Activated naive CD4-positive, alpha-beta T cell treated with Interleukin-2 at 50 U/mL for 16 hours (primary cell): ENCODE results near the gene TNFAIP2.
"Not testable (repeated sequence)": the region's sequence is repeated elsewhere in the genome, so short reads cannot be mapped to it uniquely, and the experiment has no call there.

Experiments used
- DNase-seq: peaks from one replicate; pipeline ENCODE4 v3.0.0-alpha.2; 2020

TNFAIP2 gene

DNA sequence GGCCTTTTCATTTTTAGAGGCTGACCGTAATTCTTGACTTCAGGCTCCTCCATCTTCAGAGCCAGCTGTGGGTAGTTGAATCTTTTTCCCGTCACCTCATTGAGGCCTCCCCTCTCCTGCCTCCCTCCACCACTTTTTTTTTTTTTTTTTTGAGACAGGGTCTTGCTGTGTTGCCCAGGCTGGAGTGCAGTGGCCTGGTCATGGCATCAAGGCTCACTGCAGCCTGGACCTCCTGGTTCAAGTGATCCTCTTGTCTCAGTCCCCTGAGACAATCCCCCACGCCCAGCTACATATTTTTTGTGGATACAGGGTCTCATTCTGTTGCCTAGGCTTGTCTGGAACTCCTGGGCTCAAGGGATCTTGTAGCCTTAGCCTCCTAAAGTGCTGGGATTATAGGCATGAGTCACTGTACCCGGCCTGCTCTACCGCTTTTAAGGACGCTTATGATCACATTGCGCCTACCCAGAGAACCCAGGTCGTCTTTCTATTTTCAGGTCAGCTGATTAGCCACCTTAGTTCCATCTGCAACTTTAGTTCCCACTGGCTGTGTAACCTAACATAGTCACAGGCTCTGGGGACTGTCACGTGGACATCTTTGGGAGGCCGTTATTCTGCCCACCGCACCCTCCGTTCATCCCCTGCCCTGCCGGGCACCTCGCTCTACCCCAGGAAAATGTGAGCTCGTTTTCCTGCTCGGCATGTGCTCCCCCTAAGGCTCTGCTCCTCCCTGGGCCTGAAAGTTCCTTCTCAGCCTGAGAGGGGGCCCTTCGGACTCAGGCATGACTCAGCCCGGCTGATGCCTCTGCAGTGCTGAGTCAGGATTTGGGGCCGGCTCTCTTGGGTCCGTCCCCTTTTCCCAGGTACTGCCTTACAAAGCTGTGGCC is 13.4 kb downstream of the TNFAIP2 start:
- no peak for DNase-seq

DNA sequence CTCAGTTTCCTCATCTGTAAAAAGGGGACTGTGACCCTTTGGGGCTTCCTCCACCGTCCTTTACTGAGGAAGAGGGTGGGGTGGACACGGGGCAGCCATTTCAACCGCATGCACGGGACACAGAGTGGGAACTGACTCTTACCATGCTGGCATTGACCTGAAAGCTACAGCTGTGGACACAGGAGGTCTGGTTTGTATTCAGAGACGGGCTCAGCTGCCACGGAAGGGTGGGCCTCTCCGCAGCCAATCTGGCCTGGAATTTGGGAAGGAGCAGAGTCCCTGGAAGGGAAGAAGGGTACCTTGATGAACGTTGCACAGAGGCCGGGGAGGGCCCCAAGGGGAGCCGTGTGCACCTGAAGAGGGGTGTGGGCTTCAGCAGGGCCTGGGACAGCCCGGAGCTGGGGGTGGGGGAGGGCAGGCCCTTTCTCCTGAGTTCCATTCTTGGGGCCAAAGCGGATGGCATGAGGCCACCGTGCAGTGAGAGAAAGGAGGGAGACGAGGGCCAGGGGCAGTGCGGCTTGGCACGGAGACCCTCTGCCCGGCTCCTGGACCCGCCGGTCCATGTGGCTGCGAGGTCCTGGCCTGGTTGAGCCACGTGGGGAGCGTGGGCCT is 14.5 kb downstream of the TNFAIP2 start:
- DNase-seq: no peak

DNA sequence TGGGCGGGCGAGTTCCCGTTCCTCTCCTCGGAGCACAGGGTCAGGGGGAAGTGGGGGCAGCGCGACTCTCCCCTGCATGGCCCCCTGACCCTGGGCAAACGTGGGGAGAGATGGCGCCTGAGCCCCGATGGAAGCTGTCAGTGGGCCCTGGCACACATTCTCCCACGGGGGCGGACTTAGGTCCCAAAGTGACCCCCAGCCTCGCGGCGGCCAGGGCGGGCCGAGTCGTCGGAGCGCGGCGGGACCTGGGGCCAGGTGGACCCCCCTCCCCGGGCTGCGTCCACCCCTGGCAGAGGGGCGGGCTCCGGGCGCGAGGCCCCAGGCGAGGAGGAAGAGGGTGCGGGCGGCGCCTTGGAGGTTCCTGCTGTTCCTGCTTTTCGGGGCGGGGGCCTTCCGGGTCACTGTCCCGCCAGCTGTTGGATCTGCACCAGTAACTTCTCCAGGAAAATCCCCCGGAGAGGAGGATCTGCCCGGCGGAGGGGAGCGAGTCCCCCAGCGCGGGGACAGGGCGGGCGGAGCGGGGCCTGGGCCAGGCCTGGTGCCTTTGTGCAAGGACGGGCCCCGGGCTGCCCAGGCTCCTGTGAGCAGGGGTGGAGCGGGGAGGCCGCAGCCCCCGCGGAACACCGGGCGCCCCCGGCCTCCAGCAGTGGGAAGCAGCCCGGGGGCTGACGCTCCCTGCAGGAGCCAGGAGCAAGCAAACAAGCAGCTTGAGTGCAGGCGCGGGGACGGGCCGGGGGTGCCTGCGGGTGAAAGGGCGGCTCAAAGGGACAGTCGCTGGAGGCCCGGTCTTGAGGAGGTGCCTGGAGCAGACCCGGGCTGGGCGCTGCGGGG is 15.3 kb downstream of the TNFAIP2 start:
- no peak for DNase-seq

GRCh38 chr14:103139132-103140025 is 16.1 kb downstream of the TNFAIP2 start:
- no peak for DNase-seq

- no peak for DNase-seq
These were observed 17.3 kb downstream of the TNFAIP2 start for GRCh38 chr14:103140316-103141109.

- no peak for DNase-seq
These were observed 18.0 kb downstream of the TNFAIP2 start for GRCh38 chr14:103141117-103141796.

DNA sequence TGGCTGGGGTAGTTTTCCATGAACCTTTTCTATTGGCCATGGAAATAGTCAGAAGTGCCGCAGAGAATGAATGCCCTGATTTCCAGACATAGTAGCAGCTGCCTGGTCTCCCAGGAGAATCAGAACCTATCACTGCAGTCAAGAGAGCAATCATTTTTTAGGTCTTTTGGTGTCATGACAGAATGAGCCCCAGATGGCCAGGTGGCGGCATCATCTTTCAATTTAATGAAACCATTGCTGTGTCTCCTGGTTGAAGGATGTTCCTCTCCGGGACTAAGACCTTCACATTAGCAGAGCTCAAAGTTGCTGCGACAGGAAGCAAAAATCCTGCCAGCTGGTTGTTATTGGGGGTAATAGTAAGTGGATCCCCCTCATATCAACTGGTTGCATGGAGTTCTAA is 18.8 kb downstream of the TNFAIP2 start:
- no peak for DNase-seq

DNA sequence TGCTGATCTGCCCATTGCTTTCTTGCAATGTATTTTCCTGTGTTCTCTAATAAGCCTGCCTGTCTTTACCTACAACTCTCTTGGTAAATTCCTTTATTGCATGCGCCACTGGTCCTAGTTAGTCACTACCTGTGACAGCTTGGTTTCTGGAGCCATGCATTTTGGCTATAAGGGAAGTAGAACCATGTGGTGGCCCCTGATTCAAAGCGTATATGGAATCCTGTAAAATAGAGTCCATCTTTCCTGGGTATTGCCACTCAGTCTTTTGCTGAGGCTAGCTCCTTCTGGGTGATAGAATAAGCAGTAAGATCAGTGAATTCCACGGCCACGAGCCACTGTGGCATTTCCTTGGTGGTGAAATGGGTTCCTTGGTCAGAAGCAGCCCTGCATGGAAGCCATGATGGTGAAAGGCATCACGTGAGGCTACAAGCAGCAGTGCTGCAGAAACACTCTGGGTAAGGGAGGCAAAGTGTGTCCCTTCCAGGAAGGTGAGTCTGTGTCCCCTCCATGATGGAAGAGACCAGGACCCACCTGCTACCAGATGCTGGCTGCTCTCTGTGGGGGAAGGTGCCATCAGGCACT is 19.6 kb downstream of the TNFAIP2 start:
- DNase-seq: no peak

- no peak for DNase-seq
These were observed 20.2 kb downstream of the TNFAIP2 start for GRCh38 chr14:103143506-103143905.

GRCh38 chr14:103144085-103144484 is 20.8 kb downstream of the TNFAIP2 start:
- no peak for DNase-seq

- no peak for DNase-seq
These were observed 23.0 kb downstream of the TNFAIP2 start for GRCh38 chr14:103146141-103146709.

GRCh38 chr14:103149351-103150237 is 26.3 kb downstream of the TNFAIP2 start:
- no peak for DNase-seq

- no peak for DNase-seq
These were observed 28.1 kb downstream of the TNFAIP2 start for GRCh38 chr14:103151270-103151945.

DNA sequence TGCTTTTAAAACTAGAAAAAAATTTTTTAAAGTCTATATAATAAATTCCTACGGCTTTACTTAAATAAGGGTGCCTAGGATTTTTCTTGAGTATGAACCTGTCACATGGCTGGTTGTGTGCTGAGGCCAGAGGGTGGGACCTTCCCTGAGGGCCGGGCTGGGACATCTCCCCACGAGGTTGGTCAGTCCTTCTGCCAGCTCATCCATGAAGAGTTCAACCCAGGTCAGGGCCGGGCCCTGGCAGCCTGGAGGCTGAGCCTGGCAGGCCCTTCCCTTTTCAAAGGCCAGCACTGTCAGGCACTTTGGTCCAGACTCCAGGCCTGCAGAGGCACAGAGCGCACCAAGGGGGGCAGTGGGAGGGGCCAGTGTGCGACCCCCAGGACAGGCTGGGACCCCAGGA is 31.7 kb downstream of the TNFAIP2 start:
- DNase-seq: no peak

GRCh38 chr14:103155416-103155815 is 32.2 kb downstream of the TNFAIP2 start:
- DNase-seq: not testable (repeated sequence)

DNA sequence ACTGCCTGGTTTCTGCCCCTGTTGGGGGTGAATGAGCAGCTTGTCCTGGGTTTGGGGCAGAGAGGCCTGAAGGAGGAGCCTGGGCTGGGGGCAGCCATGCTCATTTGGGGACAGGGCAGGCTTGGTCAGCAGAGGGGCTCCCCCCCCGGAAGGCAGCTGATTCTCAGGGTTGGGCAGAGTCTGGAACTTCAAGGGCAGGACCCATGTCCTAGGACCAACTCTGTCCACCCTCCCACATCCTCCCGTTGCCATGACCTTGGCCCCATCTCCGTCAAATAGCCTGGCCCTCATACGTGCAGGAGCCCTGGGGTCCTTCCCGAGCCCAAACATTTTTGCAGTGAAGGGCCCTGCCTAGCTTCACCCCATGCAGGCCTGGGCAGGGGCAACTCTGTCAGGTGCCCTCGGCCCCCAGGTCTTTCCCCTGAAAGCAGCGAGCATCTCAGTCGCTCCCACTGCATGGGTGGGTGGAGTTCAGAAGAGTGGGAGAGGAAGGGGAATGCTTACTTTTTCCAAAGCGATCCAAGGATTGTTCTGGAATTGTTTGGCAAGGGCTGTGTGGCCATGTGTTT is 32.6 kb downstream of the TNFAIP2 start:
- no peak for DNase-seq

- DNase-seq: no peak
These were observed 33.6 kb downstream of the TNFAIP2 start for GRCh38 chr14:103156651-103157378.
